Measurements from ENCODE around the gene MYO1C. TPM values are rescaled to one million over a fixed set of nuclear protein-coding genes. Genes with fewer than 3 reads are reported as not detected.

Gene MYO1C
- 227 TPM for total RNA-seq (2021; ENCODE audit: unreplicated experiment)
- 118 and 151 TPM in 2 replicates for polyA plus RNA-seq (2012)
- Bru-seq, nascent RNA = percentile 82 among the genes with signal in this experiment
- BruChase-seq, experiment 1, labeled RNA remaining after a 6-hour chase = percentile 95 among the genes with signal in this experiment
- percentile 87 among the genes with signal in this experiment for BruChase-seq, experiment 2, labeled RNA remaining after a 2-hour chase
- long read RNA-seq, full-length matches to known transcripts = 70 of 204 reads
- long read RNA-seq, partial matches to known transcripts = 71 of 204 reads
- long read RNA-seq, other reads (novel, unspliced or antisense) = 63 of 204 reads

- Histone ChIP-seq H3K4me3 (replicated peaks in 1 of 2; ENCODE audit: low read depth in 1 of 2, low read length in 2 of 2) (peak within 1 kb of the TSS; percentile 50 to 54), H3K9ac (ENCODE audit: low read length) (peak within 1 kb of the TSS; percentile 70), H3K9me3 (ENCODE audit: control insufficient read depth in 1 of 2, insufficient read depth in 1 of 2, low read depth in 1 of 2, low read length in 2 of 2) (no peaks in the 10 kb centered on the region), H3K4me1 (ENCODE audit: control insufficient read depth in 1 of 2, insufficient read depth in 2 of 2, low read length in 2 of 2) (peaks cover 21 to 46% of the 10 kb centered on the region in 2 experiments), H3K27me3 (ENCODE audit: insufficient read depth, low read length) (no peaks in the 10 kb centered on the region), H3K4me2 (ENCODE audit: low read length) (peak within 1 kb of the TSS; percentile 79), H4K20me1 (ENCODE audit: insufficient read depth) (no peaks in the 10 kb centered on the region), H2AFZ (ENCODE audit: low read depth, low read length, poor library complexity, severe bottlenecking) (no peak within 1 kb of the TSS), H3K79me2 (ENCODE audit: insufficient read depth, low read length) (peaks cover 29% of the 10 kb centered on the region), H3K27ac (ENCODE audit: low read depth, low read length) (peak within 1 kb of the TSS; percentile 99), H3K9me2 (ENCODE audit: insufficient read depth) (no peaks in the 10 kb centered on the region), H3K36me3 (ENCODE audit: control insufficient read depth in 1 of 2, insufficient read depth in 2 of 2, low read length in 2 of 2) (no peaks in the 10 kb centered on the region)
- DNase-seq (ENCODE audit: low read depth, low spot score) (no peak), ATAC-seq (no peak)
- intact Hi-C loops (cut with micrococcal nuclease) = no loop called here
- RAD21 ChIA-PET (ENCODE audit: low non-redundant PET in 1 of 2, low total read pairs in 2 of 2, uncharacterized antibody in 2 of 2, unreplicated experiment in 2 of 2) = no interaction called here
- BruUV-seq (replicated peaks) = no TSS peak
- TF ChIP-seq MAX (IDR thresholded peaks at IDR 0.05) (no peak), ZFX (IDR thresholded peaks at IDR 0.05) (peak; percentile 18; the same call in 1 of the 2 replicates), POLR2A (IDR thresholded peaks at IDR 0.05; ENCODE audit: borderline replicate concordance, extremely low read depth, insufficient read depth, insufficient read length) (peak; percentile 63)
- POLR2A ChIA-PET = interaction anchor here (0.7 to 0.8 kb wide), 2 partner anchors 12 to 157 kb away, joined by 3 read pairs; no protein-coding TSS in a partner anchor
- CTCF ChIA-PET = no interaction called here
Measured at GRCh38 chr17:1492249-1493206, at the start of gene MYO1C. Gene MYO1C (minus strand): TSS chr17:1492686. CDS start chr17:1492487, 199 bp downstream.

GRCh38 chr17:1541367-1541904 lies 49.0 kb upstream of the MYO1C start:
- H3K79me2 ChIP-seq (ENCODE audit: insufficient read depth, low read length) = peaks cover 13% of the 10 kb centered on the region
- H3K27ac ChIP-seq (ENCODE audit: low read depth, low read length) = no peak overlapping the region
- H3K4me1 ChIP-seq (ENCODE audit: control insufficient read depth in 1 of 2, insufficient read depth in 2 of 2, low read length in 2 of 2) = no peaks in the 10 kb centered on the region
- H3K9me3 ChIP-seq (ENCODE audit: control insufficient read depth in 1 of 2, insufficient read depth in 1 of 2, low read depth in 1 of 2, low read length in 2 of 2) = no peaks in the 10 kb centered on the region
- intact Hi-C loops (cut with micrococcal nuclease) = no loop called here
- H3K27me3 ChIP-seq (ENCODE audit: insufficient read depth, low read length) = no peaks in the 10 kb centered on the region
- H3K9ac ChIP-seq (ENCODE audit: low read length) = no peak overlapping the region
- no TSS peak for BruUV-seq (replicated peaks)
- DNase-seq (ENCODE audit: low read depth, low spot score) = no peak
- no peaks in the 10 kb centered on the region for H4K20me1 ChIP-seq (ENCODE audit: insufficient read depth)
- H3K4me2 ChIP-seq (ENCODE audit: low read length) = no peak overlapping the region
- no peak overlapping the region for H3K4me3 ChIP-seq (replicated peaks in 1 of 2; ENCODE audit: low read depth in 1 of 2, low read length in 2 of 2)
- no peak overlapping the region for H2AFZ ChIP-seq (ENCODE audit: low read depth, low read length, poor library complexity, severe bottlenecking)
- POLR2A ChIA-PET = no interaction called here
- RAD21 ChIA-PET (ENCODE audit: low non-redundant PET in 1 of 2, low total read pairs in 2 of 2, uncharacterized antibody in 2 of 2, unreplicated experiment in 2 of 2) = no interaction called here
- ATAC-seq = no peak
- H3K9me2 ChIP-seq (ENCODE audit: insufficient read depth) = no peaks in the 10 kb centered on the region
- CTCF ChIA-PET = no interaction called here
- peaks cover 35 to 41% of the 10 kb centered on the region in 2 experiments; a peak in 3 of 4 replicates for H3K36me3 ChIP-seq (ENCODE audit: control insufficient read depth in 1 of 2, insufficient read depth in 2 of 2, low read length in 2 of 2)
- TF ChIP-seq CTCF (IDR thresholded peaks at IDR 0.05 in 2 of 3, conservative IDR thresholded peaks at IDR 0.05 in 1 of 3; ENCODE audit: borderline replicate concordance in 1 of 3, insufficient read depth in 1 of 3, low read depth in 2 of 3, low read length in 2 of 3) (no peak), ZNF274 (IDR thresholded peaks at IDR 0.05; ENCODE audit: low read depth, low read length) (no peak), YY1 (IDR thresholded peaks at IDR 0.05; ENCODE audit: extremely low read depth, insufficient replicate concordance, low read depth, low read length) (no peak), POLR2A (IDR thresholded peaks at IDR 0.05; ENCODE audit: borderline replicate concordance, extremely low read depth, insufficient read depth, insufficient read length) (no peak), JUND (IDR thresholded peaks at IDR 0.05) (no peak), ATF3 (IDR thresholded peaks at IDR 0.05) (no peak), REST (IDR thresholded peaks at IDR 0.05; ENCODE audit: low read depth) (no peak)

Measured in HCT116 (cell line).